Hepatocyte (in vitro differentiated cells): ENCODE results near the gene ACOXL.

ENCODE experiments used
- EZH2phosphoT487 ChIP-seq: fragments of 200-600 bp; sonication (generic); IDR thresholded peaks from one replicate; pipeline ENCODE4 v1.6.1; 2018; ENCODE audit warnings: antibody characterized with exemption, mild to moderate bottlenecking, low read depth, moderate library complexity; ENCODE audit not compliant: unreplicated experiment, severe bottlenecking
- TF ChIP-seq, protein P1 (sequence below): fragments of 200-600 bp; sonication (generic); IDR thresholded peaks from 2 replicates; pipeline ENCODE4 v1.5.1; 2016; ENCODE audit warnings: antibody characterized with exemption, mild to moderate bottlenecking; ENCODE audit not compliant: poor library complexity

DNA sequence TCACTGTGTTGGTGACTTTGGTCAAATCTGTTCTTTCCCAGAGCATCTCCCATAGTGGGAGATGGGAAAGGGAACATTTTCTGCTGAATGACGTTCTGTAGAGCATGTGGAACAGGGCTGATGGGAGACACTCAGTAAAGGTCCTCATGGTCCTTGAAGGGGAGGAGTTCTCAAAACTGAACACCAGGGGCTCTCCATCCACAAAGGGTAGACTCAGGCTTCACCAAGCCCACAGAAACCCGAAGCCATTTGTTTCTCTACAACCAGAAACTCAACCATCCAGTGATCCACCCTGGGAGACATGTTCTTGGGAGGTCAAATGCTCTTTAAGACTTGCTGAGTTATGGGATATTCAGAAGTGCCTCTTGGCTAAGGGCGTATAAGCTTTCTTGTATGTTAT lies 131.8 kb downstream of the ACOXL start:
- TF ChIP-seq, protein P1, sequence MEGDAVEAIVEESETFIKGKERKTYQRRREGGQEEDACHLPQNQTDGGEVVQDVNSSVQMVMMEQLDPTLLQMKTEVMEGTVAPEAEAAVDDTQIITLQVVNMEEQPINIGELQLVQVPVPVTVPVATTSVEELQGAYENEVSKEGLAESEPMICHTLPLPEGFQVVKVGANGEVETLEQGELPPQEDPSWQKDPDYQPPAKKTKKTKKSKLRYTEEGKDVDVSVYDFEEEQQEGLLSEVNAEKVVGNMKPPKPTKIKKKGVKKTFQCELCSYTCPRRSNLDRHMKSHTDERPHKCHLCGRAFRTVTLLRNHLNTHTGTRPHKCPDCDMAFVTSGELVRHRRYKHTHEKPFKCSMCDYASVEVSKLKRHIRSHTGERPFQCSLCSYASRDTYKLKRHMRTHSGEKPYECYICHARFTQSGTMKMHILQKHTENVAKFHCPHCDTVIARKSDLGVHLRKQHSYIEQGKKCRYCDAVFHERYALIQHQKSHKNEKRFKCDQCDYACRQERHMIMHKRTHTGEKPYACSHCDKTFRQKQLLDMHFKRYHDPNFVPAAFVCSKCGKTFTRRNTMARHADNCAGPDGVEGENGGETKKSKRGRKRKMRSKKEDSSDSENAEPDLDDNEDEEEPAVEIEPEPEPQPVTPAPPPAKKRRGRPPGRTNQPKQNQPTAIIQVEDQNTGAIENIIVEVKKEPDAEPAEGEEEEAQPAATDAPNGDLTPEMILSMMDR = no peak
- TF ChIP-seq EZH2phosphoT487 = no peak
